GM18517 (cell line): Measurements from ENCODE around the gene ZNF679.
"Not testable (repeated sequence)": the region's sequence is repeated elsewhere in the genome, so short reads cannot be mapped to it uniquely, and the experiment has no call there.

Experiments used
- ATAC-seq: cut with Tn5 transposase; IDR thresholded peaks from one replicate; pipeline ENCODE4 v1.9.1; 2021; ENCODE audit warnings: mild to moderate bottlenecking, moderate library complexity; ENCODE audit not compliant: unreplicated experiment

The ZNF679 gene

DNA sequence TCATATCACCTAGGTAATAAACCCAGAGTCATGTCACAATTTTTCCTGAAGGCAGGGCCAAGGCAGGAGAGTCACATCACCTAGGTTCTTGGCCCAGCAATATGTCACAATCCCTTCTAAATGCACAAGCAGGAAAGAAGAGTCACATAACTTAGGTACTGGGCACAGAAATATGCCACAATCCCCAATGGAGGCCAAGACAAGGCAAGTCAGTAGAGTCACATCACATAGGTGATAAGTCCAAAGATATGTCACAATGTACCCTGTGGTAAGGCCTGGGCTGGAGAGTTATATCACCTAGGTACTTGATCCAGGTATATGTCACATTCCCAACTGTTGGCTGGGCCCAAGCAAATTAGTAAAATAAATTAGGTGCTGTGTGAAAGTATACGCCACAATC lies at the start of gene ZNF679:
ZNF679 (plus strand) TSS at position 301 of the 400 bp plus-strand sequence. CDS start 20,644 bp downstream, outside the sequence.
- ATAC-seq, result not testable (repeated sequence)

DNA sequence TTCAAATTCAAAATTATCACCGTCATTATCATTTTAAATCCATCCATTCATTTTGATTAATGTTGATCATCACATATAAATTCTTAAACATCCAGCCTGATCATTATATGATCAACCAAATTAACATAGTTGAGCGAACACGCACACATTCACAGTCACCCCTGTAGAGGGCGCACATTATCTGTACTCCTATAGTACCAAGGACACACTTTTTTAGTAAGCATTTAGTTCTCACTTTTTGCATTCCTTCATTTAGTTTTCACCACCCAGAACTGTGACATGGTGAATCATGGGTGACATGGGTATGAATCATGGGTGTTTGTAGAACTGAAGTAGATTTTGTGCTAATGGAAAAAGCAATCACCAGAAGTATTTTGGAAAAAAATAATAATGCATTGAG lies 47.3 kb upstream of the ZNF679 start:
- no peak for ATAC-seq

DNA sequence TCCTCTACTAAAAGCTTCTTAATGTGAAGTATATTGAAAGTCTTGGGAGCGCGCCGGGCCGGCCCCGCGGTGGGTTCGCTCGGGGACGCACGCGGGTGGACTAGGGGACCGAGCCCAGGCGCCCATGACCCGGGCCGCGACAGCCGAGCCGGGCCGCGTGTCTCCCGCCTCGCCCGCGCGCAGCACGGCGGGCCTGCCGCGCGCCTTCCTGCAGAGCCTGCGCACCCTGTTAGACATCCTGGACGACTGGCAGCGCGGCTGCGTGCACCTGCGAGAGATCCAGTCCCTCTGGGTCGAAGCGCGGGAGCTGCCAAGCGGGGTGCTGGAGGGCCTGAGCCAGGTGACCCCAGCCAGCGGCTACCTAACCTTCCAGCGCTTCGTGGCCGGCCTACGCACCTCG lies 46.7 kb upstream of the ZNF679 start:
- ATAC-seq, result no peak

DNA sequence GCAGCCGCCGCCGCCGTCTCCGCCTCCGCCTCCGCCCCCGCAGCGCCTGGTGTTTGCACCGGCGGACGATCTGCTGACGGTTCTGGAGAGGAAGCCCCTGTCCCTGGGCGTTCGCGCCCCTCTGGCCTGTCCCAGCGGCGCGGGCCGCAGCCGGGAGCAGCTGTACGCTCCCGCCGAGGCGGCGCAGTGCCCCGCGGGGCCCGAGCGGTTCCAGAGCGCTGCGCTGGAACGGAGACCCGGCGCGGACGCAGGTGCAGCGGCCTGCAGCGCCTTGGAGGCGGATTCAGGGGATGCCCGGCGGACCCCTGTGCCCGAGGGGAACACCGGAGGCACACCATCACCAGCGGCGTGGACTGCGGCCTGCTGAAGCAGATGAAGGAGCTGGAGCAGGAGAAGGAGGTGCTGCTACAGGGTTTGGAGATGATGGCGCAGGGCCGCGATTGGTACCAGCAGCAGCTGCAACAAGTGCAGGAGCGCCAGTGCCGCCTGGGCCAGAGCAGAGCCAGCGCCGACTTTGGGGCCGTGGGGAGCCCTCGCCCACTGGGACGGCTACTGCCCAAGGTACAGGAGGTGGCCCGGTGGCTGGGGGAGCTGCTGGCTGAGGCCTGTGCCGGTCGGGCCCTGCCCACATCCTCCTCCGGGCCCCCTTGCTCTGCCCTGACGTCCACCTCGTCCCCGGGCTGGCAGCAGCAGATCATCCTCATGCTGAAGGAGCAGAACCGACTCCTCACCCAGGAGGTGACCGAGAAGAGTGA lies 46.1 kb upstream of the ZNF679 start:
- ATAC-seq, result no peak

DNA sequence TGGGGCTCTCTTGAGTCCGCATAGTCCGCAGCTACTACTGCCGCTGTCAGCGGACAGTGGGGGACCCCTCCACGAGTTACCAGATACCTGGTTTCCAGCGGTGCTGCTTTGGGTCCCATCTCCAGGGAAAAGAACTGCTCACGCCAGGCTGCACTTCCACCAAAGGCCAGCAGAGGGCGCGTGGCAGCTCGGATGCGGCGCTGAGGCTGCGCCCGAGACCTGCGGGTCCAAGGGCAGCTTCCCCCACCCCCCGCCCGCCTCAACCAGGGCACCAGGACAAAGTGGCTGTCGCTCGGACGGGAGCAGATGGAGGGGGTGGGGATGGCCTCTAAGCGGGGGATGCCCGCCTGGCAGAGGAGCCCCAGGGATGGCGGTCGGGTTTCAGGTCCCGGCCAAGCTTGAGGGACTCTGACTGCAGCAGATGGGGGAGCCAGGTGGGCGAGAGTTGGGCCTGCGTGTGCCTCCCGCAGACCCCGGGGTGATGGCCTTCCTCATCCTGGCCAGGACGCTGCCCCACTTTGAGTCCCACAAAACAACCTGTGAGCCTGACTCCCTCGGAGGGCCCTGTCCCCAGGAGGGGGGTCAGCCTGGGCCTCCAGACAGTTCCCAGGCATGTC lies 45.0 kb upstream of the ZNF679 start:
- ATAC-seq, result no peak

- ATAC-seq, result no peak
Measured at GRCh38 chr7:64183827-64184372, 44.4 kb upstream of the ZNF679 start.

DNA sequence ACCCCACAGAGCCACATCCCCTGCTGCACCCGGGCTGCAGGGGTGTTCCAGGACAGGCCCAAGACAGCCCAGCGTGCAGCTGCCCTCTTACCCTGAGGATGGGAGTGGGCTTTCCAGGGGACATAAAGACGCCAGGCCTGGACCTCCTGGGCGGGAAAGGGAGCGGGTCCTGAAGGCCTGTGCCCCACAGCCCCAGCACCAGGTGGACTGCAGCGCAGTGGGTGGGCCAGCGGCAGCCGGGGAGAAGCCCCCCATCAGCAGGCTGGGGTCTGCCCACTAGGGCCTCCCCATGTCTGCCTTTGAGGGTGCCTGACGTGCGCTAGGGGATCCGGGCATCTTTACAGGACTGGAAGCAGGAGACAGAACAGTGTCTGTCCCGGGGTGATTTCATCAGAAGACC lies 43.9 kb upstream of the ZNF679 start:
- ATAC-seq, result no peak

GRCh38 chr7:64187408-64187807 lies 40.9 kb upstream of the ZNF679 start:
- no peak for ATAC-seq

DNA sequence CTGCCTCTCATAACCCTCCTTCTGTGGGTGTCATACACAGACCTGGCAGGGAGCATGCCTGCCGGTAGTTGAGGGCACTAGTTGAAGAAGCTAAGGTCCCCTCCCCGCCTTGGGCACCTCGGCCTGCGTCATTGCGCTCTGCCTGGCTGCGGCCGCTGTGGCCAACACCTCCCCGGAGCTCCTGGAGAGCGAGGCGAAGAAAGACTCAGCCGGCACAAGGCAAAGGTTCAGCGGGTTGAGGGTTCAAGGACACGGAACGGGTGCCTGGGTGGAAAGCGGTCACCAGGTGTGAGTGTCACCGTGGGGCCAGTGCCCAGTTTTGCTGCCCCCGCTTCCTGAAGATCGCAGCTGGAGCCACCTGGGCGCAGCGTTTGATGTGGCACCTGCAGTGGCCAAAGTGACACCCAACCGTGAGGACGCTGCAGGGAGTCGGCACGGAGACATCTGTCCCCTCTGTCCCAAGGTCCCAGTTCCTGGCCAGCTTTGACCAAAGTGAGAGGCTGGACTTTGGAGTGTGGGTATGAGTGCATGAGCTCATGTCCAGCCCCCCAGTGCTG lies 36.0 kb upstream of the ZNF679 start:
- ATAC-seq, result no peak

DNA sequence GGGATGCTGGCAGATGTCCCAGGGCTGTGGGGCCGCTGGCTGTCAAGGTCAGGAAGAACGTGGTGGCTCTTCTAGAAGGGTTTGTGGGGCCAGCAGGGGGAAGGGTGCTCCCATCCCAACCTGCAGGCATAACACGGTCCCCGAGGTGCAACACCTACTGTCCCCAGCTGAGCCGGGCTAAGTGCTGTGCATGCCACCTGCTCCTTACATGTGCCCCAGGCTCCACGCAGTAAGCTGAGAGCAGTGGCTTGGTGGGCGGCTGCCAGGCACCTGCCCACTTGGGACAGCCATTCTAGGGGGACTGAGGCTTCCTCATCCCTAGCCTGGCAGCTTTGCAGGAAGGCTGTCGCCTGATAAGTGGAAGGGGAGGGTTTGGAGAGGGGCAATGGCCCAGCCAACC lies 35.5 kb upstream of the ZNF679 start:
- ATAC-seq, result no peak

DNA sequence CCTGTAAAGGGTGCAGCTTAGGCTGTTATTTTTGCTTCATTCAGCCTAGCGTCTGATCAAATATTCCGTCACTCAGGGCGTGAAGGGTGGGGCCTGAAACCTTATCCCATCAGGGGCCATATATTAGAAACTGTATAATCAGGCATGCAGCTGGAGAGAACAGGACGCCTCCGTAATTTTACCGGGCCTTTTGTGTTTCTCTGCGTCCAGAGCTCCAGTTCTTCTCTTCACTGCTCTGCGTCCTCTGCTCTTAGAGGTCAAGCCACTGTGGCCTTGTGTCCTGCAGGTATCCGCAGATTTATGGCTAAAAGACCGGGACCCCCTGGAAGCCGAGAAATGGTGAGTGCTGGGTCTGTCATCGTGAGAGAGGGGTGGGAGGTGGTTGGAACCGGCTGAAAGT lies 21.4 kb upstream of the ZNF679 start, which contains the start of gene ZNF735:
ZNF735 (plus strand) TSS at position 301 of the 400 bp plus-strand sequence; CDS start at position 301, 0 bp downstream.
- no peak for ATAC-seq

DNA sequence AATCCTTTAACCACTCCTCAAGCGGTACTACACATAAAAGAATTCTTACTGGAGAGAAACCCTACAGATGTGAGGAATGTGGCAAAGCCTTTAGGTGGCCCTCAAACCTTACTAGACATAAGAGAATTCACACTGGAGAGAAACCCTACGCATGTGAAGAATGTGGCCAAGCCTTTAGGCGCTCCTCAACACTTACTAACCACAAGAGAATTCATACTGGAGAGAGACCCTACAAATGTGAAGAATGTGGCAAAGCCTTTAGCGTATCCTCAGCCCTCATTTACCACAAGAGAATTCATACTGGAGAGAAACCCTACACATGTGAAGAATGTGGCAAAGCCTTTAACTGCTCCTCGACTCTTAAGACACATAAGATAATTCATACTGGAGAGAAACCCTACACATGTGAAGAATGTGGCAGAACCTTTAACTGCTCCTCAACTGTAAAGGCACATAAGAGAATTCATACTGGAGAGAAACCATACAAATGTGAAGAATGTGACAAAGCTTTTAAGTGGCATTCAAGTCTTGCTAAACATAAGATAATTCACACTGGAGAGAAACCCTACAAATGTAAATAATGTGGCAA lies 8.5 kb upstream of the ZNF679 start:
- not testable (repeated sequence) for ATAC-seq

DNA sequence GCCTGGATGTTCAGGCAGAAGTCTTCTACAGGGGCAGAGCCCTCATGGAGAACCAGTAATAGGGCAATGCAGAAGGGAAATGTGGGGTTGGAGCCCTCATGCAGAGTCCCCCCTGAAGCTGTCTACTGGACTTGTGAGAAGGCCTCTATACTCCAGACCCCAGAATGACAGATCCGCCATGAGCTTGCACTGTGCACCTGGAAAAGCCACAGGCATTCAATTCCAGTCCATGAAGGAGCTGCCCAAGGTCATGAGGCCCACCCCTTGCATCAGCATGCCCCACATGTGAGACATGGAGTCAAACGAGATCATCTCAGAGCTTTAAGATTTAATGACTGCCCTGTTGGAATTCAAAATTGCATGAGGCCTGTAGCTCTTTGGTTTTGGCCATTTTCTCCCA lies 4.9 kb upstream of the ZNF679 start:
- ATAC-seq, result no peak

- no peak for ATAC-seq
Measured at GRCh38 chr7:64266341-64266919, 38.2 kb downstream of the ZNF679 start.

DNA sequence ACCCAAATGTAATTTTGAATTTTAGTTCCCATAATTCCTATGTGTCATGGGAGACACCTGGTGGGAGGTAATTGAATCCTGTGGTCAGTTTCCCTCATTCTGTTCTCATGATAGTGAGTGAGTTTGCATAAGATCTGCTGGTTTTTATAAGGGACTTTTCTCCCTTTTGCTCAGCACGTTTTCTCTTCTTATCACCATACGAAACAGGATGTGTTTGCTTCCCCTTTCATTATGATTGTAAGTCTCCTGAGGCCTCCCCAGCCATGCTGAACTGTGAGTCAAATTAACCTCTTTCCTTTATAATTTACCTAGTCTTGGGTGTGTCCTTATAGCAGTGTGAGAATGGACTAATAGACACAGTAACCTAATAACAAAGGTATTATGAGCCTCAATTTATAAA lies 49.4 kb downstream of the ZNF679 start:
- ATAC-seq, result no peak

- ATAC-seq, result no peak
Measured at GRCh38 chr7:64294701-64295420, 66.6 kb downstream of the ZNF679 start.

- ATAC-seq, result not testable (repeated sequence)
Measured at GRCh38 chr7:64297418-64297817, 69.1 kb downstream of the ZNF679 start.

- ATAC-seq, result no peak
Measured at GRCh38 chr7:64300641-64301405, 72.5 kb downstream of the ZNF679 start.

DNA sequence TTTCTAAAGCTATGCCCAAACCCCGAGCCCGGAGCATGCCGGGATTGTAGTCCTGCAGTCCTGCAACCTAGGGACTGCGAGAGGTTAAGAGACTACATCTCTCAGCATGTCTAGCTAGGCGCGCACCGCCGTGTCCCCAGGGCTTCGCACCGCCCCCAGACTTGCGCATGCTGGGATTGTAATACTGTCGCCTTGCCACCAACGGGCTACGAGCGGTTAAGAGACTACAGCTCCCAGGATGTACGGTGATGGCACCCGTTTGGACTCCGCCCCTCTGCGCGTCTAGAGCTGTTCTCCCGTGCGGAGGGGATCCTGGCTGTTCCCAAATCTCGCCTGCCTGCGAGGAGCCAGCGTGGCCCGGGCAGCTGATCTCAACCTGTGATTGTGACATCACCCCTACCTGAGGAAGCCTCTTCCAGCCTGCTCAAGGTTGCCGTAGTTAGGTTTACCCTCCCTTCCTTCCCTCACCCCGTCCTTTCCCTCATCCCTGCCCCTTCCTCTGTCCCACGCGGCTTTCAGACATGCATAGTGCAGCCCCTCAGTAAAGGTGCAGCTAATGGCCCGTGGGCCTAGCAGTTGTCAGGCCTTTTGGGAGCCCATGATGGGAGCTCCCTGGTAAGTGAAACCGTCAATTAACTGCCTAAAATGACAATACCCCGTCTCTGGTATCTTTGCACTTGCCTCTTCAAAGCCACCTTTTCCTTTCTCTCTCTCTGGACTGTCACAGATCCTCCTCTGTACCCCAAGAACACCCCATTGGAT lies 79.2 kb downstream of the ZNF679 start:
- ATAC-seq, result peak; percentile 97
